Liver (tissue), 3 donors: ENCODE results near the gene PHLPP1.

Experiments
- ATF3 ChIP-seq: IDR thresholded peaks from 2 replicates; pipeline ENCODE4 v1.6.1; 2016; ENCODE audit warnings: antibody characterized with exemption
- CTCF ChIP-seq: fragments of 150-350 bp; IDR thresholded peaks from 2 replicates; pipeline ENCODE4 v1.5.1; 2017; ENCODE audit warnings: improper control_type of control experiment, low read depth, low read length; ENCODE audit not compliant: missing input control
- EGR1 ChIP-seq, 2 donors: IDR thresholded peaks; 2 replicates each; pipeline ENCODE4 v1.6.1; 2016 to 2018; ENCODE audit warnings: antibody characterized with exemption in 2 of 2, low read depth in 2 of 2
- JUND ChIP-seq, 2 donors: IDR thresholded peaks; 2 replicates each; pipeline ENCODE4 v1.6.1; 2016; ENCODE audit warnings: antibody characterized with exemption in 2 of 2
- MAX ChIP-seq: IDR thresholded peaks from 2 replicates; pipeline ENCODE4 v1.6.1; 2016; ENCODE audit warnings: antibody characterized with exemption
- RAD21 ChIP-seq, 2 donors: IDR thresholded peaks; 2 replicates each; pipeline ENCODE4 v1.6.1; 2016; ENCODE audit warnings: antibody characterized with exemption in 2 of 2, mild to moderate bottlenecking in 2 of 2
- RXRA ChIP-seq, 2 donors: IDR thresholded peaks; 2 replicates each; pipeline ENCODE4 v1.6.1; 2017 to 2018; ENCODE audit warnings: antibody characterized with exemption in 2 of 2, mild to moderate bottlenecking in 1 of 2
- SP1 ChIP-seq: IDR thresholded peaks from 2 replicates; pipeline ENCODE4 v1.6.1; 2018; ENCODE audit warnings: antibody characterized with exemption, mild to moderate bottlenecking
- donor health status: healthy.
- donor health status: healthy.

- no peak for TF ChIP-seq CTCF
- TF ChIP-seq SP1: no peak
- no peak for TF ChIP-seq EGR1 (IDR thresholded peaks at IDR 0.05; ENCODE audit: low read depth in 2 of 2)
- no peak for TF ChIP-seq RXRA (IDR thresholded peaks at IDR 0.05)
- TF ChIP-seq JUND (IDR thresholded peaks at IDR 0.05): no peak
- TF ChIP-seq RAD21 (IDR thresholded peaks at IDR 0.05): no peak
- no peak for TF ChIP-seq MAX
- TF ChIP-seq ATF3: no peak
Measured at GRCh38 chr18:62710417-62710816, 4.9 kb upstream of the PHLPP1 start.
